HG02623 (cell line): ENCODE results near the gene PRKAG1.

ENCODE experiments used
- ATAC-seq: cut with Tn5 transposase; IDR thresholded peaks from one replicate; pipeline ENCODE4 v1.9.1; 2021; ENCODE audit warnings: moderate library complexity; ENCODE audit not compliant: unreplicated experiment

The PRKAG1 gene

DNA sequence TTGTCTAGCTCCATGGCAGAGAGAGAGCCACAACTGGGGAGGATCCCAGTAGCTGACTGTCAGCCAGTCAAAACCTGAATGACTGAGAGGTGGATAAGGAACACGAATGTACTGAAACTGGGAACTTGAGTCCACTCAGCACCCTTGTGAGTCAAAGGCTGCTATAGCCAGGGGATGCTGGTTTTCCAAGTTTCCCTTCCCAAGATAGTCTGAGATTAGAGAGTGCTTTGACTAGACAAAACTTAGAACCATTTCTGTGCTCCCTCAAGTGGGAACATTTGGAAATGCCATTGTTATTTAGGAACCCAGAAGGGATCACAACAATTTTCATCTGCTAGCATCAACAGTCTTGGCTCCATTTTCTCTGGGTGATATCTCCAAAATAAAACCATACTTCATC is 4.0 kb downstream of the PRKAG1 start:
- no peak for ATAC-seq

DNA sequence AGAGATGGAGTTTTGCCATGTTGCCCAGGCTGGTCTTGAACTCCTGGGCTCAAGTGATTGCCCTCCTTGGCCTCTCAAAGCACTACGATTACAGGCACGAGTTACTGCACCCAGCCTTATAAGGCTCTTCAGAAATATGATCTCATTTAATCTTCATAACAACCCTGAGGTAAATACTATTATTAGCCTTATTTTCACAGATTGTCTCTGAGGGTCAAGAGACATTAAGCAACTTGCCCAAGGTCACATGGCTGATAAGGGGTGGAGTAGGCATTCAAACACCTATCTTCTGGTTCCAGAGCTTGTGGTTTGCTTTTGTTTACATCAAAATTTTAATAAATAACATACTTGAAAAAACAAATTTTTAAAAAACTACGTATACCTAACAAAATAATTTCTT is 5.1 kb downstream of the PRKAG1 start:
- ATAC-seq, result no peak

GRCh38 chr12:49012739-49013138 is 5.8 kb downstream of the PRKAG1 start:
- ATAC-seq, result no peak

DNA sequence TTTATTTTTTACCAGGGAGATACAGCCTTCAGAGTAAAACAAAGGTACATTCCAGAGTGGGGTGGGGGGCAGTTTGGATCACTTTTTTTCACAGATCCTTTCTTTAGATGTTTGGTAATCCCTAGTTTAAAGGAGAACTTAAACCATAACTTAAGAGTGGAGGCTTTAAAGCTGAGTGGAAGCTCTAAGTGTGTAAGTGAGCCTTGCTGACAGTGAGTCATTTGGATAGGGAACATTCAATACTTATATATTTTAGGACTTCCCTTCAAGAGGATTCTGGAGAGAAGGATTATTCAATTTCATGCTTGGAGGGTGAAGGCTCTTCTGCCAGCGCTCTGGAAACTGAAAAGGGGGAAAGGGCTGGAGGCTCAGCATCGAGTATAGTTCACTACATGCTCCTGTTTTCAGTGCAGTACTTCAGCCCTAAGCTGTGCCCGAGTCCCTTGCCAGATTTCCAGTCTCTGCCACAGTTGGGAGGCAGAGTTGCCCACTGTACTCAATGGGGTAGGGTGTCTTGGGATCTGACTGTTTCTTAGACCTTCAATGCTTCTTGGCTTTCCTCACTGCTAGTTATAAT is 8.4 kb downstream of the PRKAG1 start:
- ATAC-seq, result no peak

- no peak for ATAC-seq
Observed at GRCh38 chr12:49008943-49009342, 9.6 kb downstream of the PRKAG1 start.

DNA sequence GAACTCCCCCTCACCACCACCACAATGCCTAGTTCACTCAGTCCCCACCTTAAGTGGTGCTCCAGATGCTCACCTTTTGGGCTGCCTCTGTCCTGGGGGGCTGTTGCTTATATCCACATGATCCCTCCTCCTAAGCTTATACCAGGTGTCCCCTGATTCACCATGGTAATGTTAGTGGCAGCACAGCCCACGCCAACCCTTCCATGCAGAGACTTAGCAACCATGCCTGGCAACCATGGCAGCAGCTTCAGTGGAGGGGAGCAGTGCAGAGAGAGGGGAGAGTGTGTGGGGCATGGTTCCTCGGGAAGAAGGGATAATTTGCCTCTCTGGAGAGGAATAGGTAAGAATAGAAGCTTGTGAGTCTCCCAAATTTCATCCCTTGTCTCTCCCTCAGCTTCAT is 18.2 kb downstream of the PRKAG1 start:
- ATAC-seq, result no peak

- ATAC-seq, result no peak
Observed at GRCh38 chr12:48999371-49000131, 19.0 kb downstream of the PRKAG1 start, which contains the start of gene DDN. Gene DDN (minus strand): TSS chr12:48999375. CDS start chr12:48999287, 88 bp downstream.

GRCh38 chr12:48998497-48999353 is 19.9 kb downstream of the PRKAG1 start:
- ATAC-seq, result no peak

DNA sequence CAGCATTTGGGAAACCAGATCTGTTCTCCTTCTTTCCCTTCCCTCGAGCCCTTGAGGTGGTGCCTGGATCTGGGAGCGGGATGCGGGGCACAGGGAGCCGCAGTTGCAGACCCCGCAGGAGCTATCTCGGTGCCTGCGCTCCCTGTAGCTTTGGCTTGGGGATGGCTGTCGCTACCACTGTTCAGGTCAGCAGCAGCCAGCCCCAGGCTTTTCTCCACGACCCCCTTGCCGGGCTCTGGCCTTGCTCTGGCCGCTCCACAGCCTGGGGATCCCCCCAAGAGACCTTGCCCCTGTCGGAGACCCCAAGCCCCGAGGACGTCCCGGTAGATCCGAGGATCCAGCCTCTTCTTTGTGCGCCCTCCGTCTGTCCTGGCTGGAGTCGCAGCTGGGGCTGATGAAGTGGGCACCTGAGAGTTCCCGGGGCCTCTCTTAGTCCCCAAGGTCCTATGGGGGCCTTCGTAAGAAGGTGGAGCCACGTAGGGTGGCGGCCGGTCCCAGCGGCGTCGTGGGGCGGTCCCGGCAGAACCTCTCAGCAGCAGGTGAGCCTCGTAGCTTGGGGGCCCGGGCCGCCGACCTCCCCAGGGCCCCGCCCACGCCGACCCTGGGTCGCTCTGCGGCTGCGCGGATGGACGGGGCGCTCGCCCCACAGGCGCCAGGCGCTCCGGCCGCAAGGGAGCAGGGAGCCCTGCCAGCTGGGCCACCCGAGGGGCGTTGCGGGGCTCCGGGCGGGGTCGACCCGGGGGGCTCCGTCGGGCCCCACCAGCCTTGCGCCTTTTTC is 20.7 kb downstream of the PRKAG1 start:
- no peak for ATAC-seq

- no peak for ATAC-seq
Observed at GRCh38 chr12:48996794-48997718, 21.5 kb downstream of the PRKAG1 start.

DNA sequence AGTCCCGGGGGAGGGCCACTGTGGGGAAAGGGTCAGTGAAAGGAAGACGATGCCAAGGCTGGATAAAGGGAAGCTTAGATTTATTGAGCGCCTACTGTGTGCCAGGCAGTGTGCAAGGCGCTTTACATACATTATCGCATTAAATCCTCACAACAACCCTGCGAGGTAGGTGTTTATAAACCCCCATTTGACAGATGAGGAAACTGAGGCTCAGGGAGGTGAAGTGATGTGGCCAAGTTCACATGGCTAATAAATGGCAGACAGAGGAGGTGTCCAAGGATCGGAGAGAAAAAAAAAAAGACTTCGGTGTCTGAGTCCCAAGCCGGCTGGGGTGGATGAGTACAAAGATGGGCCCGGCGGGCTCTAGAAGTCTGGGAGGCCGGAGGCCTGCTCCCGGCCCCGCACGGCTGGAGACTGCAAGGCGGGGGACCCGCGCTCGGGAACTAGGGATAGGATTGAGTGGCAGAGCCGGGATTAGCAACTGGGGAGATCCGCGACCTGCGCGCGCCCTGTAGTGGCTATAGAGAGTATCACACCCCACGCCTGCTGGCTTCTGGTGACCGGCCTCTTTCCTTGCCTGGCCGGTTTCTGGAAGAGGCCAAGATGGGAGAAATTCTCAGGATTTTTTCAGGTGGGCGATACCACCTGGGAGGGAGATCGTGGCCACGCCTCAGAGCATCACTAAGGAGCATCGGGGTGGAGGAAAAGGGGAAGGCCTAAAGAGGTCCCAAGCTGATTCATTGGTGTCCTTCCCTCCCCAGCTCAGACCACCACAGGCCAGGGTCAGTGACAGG is 23.3 kb downstream of the PRKAG1 start:
- ATAC-seq, result no peak

DNA sequence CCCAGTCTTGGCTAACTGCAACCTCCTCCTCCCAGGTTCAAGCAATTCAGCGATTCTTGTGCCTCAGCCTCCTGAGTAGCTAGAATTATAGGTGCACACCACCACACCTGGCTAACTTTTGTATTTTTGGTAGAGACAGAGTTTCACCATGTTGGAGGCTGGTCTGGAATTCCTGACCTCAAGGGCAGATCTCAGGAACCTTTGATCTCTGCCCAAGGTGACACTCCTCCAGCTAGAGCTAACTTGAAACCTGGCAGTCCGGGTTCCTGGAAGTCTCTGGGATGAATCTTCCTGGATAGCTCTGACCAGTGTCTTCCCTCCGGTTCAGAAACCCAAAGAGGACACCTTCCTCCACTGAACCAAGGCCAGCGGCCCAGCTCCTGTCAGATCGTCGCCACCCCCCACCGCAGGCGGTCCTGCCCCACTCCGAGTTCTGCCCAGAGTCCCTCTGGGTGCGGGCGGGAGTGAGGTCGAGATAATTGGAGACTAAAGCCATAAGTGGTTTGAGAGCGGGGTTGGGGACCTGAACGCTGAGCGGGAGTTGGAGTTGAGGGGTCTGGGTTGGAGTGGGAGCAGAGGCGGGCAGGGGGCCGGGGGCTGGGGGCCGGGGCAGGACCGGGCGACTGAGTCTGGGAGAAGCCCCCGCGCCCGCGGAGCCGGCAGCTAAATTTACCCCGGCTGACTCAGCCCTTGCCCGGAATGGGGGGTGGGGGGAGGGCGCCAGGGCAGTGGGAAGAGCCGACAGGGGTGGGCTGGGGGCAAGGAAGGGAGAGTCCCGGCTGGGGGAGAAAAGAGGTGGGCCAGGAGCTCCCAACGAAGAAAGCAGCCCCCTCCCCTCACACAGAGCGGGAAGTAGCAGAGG is 24.1 kb downstream of the PRKAG1 start:
- no peak for ATAC-seq

GRCh38 chr12:48993787-48994186 is 24.8 kb downstream of the PRKAG1 start:
- ATAC-seq, result no peak

DNA sequence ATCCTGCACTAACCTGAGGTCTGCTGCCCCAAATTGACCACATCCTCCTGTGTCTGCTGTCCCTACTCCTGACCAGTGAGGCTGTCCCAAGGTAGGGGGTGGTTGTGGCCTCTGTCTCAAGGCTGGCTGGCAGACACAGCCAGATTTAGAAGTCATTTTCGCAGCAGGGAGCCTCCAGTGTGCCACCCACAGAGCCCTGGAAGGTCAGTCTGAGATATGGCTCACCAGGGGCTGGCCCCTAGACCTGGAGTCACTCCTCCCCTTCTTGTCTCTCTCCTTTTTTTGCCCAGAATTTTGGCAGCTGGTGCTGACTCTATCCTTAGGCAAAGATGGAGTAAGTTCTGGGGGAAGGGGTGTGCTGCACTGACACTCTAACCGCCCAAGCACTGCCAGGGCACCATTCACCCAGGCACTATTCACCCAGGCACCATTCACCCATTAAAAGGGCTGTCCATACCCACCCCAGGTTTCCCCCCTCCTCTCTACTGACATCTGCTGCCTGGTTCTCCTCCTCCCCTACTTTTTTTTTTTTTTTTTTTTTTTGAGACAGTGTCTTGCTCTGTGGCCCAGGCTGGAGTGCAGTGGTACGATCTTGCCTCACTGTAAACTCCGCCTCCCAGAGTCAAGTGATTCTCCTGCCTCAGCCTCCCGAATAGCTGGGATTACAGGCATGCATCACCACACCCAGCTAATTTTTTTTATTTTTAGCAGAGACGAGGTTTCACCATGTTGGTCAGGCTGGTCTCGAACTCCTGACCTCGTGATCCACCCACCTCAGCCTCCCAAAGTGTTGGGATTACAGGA is 27.1 kb downstream of the PRKAG1 start:
- ATAC-seq, result no peak

GRCh38 chr12:48990552-48990951 is 28.0 kb downstream of the PRKAG1 start:
- no peak for ATAC-seq

- ATAC-seq, result no peak
Observed at GRCh38 chr12:48988030-48988649, 30.4 kb downstream of the PRKAG1 start.

DNA sequence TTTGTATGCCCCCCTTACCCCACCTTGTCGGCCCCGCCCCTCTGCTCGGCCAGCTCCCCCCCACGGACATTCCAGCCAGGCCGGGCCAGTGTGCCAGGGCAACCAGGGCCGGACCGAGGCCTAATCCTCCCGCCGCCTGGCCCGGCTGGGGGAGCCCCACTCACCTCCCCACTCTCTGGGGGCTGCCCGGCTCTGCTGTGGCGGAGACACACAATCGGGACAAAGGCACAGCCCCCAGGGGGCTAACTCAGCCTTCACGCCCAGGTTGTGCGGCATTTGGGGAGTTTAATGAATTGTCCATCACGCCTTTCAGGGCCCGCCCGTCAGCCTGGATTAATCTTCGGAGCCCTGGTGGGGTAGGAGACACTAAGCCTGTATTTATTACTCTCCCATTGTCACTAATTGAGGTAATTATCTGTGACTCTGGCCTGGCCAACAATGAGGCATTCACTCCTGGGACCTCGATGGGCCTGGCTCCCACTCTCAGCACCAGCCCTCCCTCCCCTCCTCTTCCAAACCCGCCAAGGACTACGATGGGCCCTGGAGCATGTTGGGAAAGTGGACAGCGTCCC is 31.8 kb downstream of the PRKAG1 start:
- no peak for ATAC-seq
